MM.1S (cell line): ENCODE measurements around the gene SYTL3.

ENCODE experiments used
- CTCF ChIP-seq: fragments of 300-600 bp; sonication (generic); IDR thresholded peaks from 2 replicates; pipeline ENCODE4 v1.5.1; 2016; ENCODE audit warnings: antibody characterized with exemption, low read length, mixed read lengths
- EZH2phosphoT487 ChIP-seq: fragments of 300-600 bp; sonication (generic); IDR thresholded peaks from 2 replicates; pipeline ENCODE4 v1.6.1; 2018; ENCODE audit warnings: antibody characterized with exemption, low read length

DNA sequence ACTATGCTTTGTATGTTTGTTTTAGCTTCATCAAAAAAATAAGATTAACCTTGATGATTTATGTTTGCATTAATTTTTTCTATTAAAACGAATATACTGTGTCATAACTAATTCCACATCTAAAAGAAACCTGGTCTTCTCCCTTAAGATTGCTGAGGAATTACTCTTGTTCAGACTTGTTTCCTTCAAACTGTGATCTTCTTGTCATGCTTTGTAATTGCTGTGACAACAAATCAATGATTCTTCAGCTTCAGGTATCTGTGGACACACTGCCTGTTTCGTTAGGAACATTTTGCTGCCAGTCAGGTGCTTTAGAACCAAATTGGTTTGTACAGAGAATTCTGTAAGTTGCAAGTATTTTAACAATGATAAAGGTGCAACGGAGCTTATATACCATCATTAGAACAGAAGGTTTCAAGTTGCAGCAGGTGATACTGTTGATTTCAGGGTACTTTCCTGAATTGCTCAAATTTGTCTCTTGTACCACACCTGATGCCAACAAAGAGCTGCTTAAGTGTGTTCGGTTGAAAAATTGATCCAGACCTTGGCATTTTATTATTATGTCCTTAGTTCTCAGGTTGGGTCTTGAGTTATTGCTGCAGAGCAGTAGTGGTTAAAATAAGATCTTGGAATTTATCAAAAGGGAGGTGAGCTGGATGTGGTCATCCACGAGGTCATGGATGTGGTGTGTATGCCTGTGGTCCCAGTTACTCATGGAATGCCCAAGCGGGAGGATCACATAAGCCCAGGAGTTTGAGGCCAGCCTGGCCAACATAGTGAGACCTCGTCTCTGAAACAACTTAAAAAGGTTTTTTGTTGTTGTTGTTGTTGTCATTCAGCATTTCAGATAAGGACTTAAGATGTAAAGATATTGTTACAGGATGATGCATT, 19.5 kb downstream of the SYTL3 start:
- TF ChIP-seq CTCF (no peak), EZH2phosphoT487 (no peak)
